LNCaP clone FGC (cell line): Measurements from ENCODE around the gene SH2D5.

ENCODE experiments used
- DNase-seq: peaks from one replicate; pipeline ENCODE4 v3.0.0-alpha.2; 2011; ENCODE audit warnings: low read depth
- H3K4me3 ChIP-seq: 2 replicates; pipeline ENCODE4 v1.5.1; 2011; ENCODE audit warnings: mild to moderate bottlenecking, low read depth, low read length, control low read depth
- CTCF ChIP-seq: IDR thresholded peaks from 2 replicates; pipeline ENCODE4 v1.5.1; 2012; ENCODE audit warnings: mild to moderate bottlenecking; ENCODE audit not compliant: control insufficient read depth, insufficient read depth; ENCODE audit errors: extremely low read depth

Gene SH2D5

GRCh38 chr1:20732588-20733359 lies at the start of gene SH2D5:
SH2D5 (minus strand) TSS chr1:20732703; CDS start chr1:20728044, 4,659 bp downstream.
- no peak for TF ChIP-seq CTCF
- no peak for DNase-seq
- H3K4me3 ChIP-seq: peak within 1 kb of the TSS; percentile 39

DNA sequence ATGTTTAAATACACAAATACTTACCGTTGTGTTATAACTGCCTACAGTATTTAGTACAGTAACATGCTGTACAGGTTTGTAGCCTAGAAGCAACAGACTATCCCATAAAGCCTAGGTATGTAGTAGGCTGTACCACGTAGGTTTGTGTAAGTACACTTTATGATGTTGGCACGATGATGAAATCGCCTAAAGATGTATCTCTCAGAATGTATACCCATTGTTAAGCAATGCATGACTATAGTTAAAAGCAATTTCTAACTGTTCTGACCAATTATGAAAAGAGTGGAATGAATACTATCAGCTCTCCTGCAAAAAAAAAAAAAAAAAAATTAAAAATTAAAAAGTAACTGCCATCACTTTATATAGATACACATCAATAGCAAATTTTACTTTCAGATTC lies 43.2 kb upstream of the SH2D5 start:
- TF ChIP-seq CTCF: no peak
- no peak for DNase-seq
- H3K4me3 ChIP-seq: no peak overlapping the region

- no peak for TF ChIP-seq CTCF
- DNase-seq: no peak
- H3K4me3 ChIP-seq: no peak overlapping the region
Measured at GRCh38 chr1:20771780-20772179, 39.3 kb upstream of the SH2D5 start.

- DNase-seq: no peak
- no peak for TF ChIP-seq CTCF
- no peak overlapping the region for H3K4me3 ChIP-seq
Measured at GRCh38 chr1:20770314-20771087, 38.0 kb upstream of the SH2D5 start.

GRCh38 chr1:20767271-20767670 lies 34.8 kb upstream of the SH2D5 start:
- no peak for TF ChIP-seq CTCF
- H3K4me3 ChIP-seq: no peak overlapping the region
- no peak for DNase-seq

DNA sequence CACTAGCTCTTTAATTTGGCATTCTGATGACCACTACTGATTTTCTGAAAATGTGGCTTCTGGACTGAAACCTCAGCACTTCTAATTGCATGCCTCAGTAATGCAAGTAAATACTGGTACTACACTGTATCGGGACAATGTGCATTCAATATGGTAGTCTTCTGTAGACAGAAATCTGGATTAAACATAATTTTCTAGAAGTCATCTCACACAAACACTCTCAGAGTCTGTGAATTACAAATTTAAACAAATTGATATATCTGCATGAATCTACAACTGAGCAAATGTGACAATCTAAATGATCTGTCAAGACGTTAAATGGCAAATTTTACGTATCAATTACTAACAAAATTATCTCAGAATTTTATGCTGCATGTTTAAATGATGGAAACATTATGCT lies 30.9 kb upstream of the SH2D5 start:
- DNase-seq: no peak
- TF ChIP-seq CTCF: no peak

DNA sequence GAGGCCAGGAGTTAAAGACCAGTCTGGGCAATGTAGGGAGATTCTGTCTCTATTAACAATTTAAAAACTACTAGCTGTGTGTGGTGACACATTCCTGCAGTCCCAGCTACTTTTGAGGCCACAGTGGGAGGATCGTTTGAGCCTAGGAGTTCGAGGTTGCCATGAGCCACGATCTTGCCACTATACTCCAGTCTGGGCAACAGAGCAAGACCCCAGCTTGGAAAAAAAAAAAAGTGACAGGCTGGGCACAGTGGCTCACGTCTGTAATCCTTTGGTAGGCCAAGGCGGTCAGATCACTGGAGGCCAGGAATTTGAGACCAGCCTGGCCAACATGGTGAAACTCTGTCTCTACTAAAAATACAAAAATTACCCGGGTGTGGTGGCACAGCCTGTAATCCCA lies 27.8 kb upstream of the SH2D5 start:
- no peak for DNase-seq
- no peak overlapping the region for H3K4me3 ChIP-seq
- TF ChIP-seq CTCF: no peak

More for the DNA sequence above, 30.9 kb upstream of the SH2D5 start:
- no peak overlapping the region for H3K4me3 ChIP-seq
